ENCODE results near the gene EWSR1. TPM values are rescaled to one million over a fixed set of nuclear protein-coding genes. Genes with fewer than 3 reads are reported as not detected.

Gene EWSR1
- total RNA-seq, 2 donors from 2014 or later: 109 to 175 TPM

DNA sequence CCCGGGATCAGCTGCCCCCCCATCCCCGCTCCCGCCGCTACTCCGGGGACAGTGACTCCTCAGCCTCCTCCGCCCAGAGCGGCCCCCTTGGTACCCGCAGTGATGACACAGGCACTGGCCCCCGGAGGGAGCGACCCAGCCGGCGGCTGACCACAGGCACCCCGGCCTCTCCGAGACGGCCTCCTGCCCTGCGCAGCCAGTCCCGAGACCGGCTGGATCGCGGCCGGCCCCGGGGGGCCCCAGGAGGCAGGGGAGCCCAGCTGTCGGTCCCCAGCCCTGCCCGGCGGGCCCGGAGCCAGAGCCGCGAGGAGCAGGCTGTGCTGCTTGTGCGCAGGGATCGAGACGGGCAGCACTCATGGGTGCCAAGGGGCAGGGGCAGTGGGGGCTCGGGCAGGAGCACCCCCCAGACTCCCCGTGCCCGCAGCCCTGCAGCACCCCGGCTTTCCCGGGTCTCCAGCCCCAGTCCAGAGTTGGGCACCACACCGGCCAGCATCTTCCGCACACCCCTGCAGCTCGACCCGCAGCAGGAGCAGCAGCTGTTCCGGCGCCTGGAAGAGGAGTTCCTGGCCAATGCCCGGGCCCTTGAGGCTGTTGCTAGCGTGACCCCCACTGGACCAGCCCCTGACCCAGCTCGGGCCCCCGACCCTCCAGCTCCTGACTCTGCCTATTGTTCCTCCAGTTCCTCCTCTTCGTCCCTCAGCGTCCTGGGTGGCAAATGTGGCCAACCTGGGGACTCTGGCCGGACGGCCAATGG is 43.6 kb downstream of the EWSR1 start:
- DNase-seq (peak; percentile 43), ATAC-seq (peak in 1 of 2 donors; percentile 0)
- intact Hi-C loops (cut with DNase I): no loop called here

GRCh38 chr22:29312218-29313125 is 44.4 kb downstream of the EWSR1 start:
- ATAC-seq: no peak
- peak; percentile 44 for DNase-seq
- intact Hi-C loops (cut with DNase I): no loop called here

DNA sequence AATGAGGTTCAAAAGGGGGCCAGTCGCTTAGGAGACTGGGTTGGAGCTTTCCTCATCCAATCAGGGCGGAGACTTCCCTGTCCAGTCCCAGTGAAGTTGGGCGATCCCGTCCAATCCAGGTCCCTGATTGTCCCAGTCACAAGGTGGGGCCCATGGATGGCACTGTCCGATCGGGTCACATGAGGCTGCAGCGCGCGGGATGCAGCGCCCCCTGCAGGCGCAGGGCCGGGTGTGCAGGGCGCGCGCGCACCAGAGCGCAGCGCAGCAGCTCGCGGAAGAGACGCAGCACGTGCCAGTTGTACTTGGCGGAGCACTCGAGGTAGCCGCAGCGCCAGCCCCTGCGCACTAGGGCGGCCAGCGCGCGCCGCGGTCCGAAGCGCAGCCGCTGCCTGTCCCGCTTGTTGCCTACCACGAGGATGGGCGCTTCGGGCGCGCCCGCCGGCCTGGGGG is 45.1 kb downstream of the EWSR1 start:
- DNase-seq (peak; percentile 52), ATAC-seq (peak; percentile 1 to 5)
- intact Hi-C loops (cut with DNase I): no loop called here

GRCh38 chr22:29313576-29314466 is 45.8 kb downstream of the EWSR1 start:
- DNase-seq: no peak
- intact Hi-C loops (cut with DNase I): no loop called here
- no peak for ATAC-seq

DNA sequence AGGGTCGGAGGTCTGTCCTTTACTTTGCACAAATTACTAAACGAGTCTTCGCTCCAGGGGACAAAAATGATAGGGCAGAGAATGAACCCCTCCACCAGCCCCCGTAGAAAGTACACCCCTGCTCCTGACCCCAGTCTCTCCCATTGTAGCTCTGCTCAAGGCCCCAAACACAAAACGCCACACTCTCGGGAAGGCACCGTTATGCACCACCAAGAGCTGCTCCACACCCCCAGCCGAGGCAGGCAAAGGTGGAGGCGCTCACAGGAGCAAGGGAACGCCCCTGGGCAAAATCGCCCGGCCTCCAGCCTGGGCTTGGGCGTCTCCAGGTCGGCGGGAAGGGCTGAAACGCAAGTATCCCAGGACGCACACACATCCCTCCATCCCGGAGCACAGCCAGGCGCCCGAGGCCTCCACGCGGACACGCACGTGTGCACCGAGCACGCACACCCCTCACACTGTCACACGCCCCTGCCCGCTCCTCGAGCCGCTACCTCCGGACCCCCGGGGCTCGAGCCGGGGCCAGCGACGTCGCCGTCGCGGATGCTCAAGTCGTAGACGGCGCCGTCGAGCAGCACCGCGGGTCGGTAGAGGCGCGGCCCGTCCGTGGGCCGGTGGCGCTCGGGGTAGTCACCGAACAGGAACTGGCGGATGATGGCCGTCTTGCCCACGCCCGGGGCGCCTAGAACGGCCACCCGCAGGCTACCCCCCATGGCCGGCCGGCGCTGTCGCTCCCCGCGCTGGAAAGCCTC is 46.6 kb downstream of the EWSR1 start:
- ATAC-seq: no peak
- intact Hi-C loops (cut with DNase I): no loop called here

GRCh38 chr22:29315286-29316140 is 47.4 kb downstream of the EWSR1 start, which contains the start of gene RASL10A:
Gene RASL10A (minus strand): TSS chr22:29315697. CDS start chr22:29315246, 451 bp downstream.
- ATAC-seq (no peak), DNase-seq (no peak)
- intact Hi-C loops (cut with DNase I): no loop called here

More for the DNA sequence above, 46.6 kb downstream of the EWSR1 start:
- DNase-seq: no peak

GRCh38 chr22:29316141-29316828 is 48.2 kb downstream of the EWSR1 start:
- intact Hi-C loops (cut with DNase I): no loop called here
- DNase-seq (peak; percentile 10), ATAC-seq (no peak)

DNA sequence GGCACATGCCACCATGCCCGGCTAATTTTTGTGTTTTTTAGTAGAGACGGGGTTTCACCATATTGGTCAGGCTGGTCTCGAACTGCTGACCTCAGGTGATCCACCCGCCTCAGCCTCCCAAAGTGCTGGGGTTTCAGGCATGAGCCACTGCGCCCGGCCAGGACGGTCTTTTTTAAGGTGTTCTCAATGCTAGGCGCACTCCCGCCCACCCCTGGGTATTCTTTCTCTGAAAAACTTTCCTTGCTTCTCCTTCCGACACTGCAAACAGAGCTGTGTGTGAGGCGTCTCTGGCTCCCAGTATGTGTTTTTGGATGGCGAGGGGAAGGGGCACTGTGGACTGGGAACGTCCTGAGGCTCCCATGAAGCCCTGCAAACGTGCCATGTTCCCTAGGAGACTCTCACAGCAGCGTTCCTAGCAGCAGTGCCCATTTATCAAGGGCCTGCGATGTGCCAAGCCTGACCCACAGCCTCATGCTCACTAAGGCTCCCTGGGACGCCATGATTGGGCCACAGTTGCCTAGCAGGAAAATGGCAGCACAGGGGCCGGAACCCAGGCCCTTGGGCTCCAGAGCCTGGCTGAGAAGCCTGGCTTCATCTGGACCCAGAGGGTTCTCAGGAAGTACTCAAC is 49.9 kb downstream of the EWSR1 start:
- DNase-seq (peak; percentile 14), ATAC-seq (no peak)
- intact Hi-C loops (cut with DNase I): no loop called here

GRCh38 chr22:29319072-29319471 is 51.0 kb downstream of the EWSR1 start:
- intact Hi-C loops (cut with DNase I): no loop called here
- no peak for ATAC-seq
- DNase-seq: peak; percentile 11

- ATAC-seq (no peak), DNase-seq (no peak)
- intact Hi-C loops (cut with DNase I): no loop called here
Observed at GRCh38 chr22:29320546-29320945, 52.5 kb downstream of the EWSR1 start.

GRCh38 chr22:29323641-29324040 is 55.6 kb downstream of the EWSR1 start:
- DNase-seq: no peak
- intact Hi-C loops (cut with DNase I): no loop called here
- ATAC-seq: no peak

- intact Hi-C loops (cut with DNase I): no loop called here
- ATAC-seq: no peak
- DNase-seq: no peak
Observed at GRCh38 chr22:29325356-29325755, 57.3 kb downstream of the EWSR1 start.

DNA sequence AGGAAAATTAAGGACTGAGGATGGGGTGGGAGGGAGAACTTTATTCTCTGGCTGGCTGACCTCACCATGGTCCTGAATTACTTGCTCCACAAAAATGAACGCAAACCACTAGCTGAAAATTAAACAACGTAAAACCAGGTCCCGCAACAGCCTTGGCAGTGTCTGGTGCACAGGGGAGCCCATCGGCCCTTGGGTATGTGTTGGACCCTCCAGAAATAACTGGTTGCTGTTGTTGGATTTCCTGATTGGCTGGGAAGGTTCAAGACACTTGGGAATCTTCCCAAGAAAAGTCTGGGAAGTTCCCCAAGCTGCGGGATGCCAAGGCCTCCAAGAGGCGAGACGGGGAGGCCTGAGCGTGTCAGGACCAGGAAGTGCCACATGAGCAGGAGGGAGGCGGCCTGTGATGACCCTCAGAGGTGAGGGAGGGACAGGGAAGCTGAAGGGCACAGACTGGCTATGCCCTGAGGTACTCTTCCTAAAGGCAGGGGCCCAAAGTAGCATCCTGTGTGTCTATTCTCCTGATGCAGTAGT is 57.8 kb downstream of the EWSR1 start:
- intact Hi-C loops (cut with DNase I): no loop called here
- DNase-seq (peak; percentile 19), ATAC-seq (no peak)

DNA sequence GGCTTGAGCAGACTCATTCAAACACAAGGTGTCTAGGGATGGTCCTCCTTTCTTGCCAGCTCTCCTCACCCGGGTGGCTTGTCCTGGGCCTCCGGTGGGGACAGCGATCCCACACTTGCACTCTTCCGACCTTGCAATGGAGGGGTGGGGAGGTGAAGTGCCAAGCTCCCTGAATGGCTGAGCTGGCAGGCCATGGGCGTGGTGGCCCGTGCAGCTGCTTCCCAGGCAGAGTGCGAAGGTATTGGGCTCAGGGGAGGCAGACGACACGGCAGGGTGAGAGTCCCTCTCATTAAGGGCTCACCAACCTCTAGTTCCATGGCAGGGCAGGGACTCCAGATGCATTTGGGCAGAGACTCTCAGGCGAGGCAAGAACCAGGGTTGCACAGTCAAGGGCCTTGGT is 58.4 kb downstream of the EWSR1 start:
- intact Hi-C loops (cut with DNase I): no loop called here
- no peak for ATAC-seq
- DNase-seq: peak; percentile 13

- no peak for ATAC-seq
- intact Hi-C loops (cut with DNase I): no loop called here
Observed at GRCh38 chr22:29327089-29327764, 59.2 kb downstream of the EWSR1 start.

GRCh38 chr22:29328055-29328454 is 60.0 kb downstream of the EWSR1 start:
- ATAC-seq (no peak), DNase-seq (peak; percentile 18)
- intact Hi-C loops (cut with DNase I): no loop called here

More at GRCh38 chr22:29327089-29327764, 59.2 kb downstream of the EWSR1 start:
- peak; percentile 20 for DNase-seq
